ENCODE data around the gene CD200. TPM values are rescaled to one million over a fixed set of nuclear protein-coding genes. Genes with fewer than 3 reads are reported as not detected.
"Not testable (repeated sequence)": the region's sequence is repeated elsewhere in the genome, so short reads cannot be mapped to it uniquely, and the experiment has no call there.

Gene CD200
- total RNA-seq, 1 experiment from 2014 or later = not detected

DNA sequence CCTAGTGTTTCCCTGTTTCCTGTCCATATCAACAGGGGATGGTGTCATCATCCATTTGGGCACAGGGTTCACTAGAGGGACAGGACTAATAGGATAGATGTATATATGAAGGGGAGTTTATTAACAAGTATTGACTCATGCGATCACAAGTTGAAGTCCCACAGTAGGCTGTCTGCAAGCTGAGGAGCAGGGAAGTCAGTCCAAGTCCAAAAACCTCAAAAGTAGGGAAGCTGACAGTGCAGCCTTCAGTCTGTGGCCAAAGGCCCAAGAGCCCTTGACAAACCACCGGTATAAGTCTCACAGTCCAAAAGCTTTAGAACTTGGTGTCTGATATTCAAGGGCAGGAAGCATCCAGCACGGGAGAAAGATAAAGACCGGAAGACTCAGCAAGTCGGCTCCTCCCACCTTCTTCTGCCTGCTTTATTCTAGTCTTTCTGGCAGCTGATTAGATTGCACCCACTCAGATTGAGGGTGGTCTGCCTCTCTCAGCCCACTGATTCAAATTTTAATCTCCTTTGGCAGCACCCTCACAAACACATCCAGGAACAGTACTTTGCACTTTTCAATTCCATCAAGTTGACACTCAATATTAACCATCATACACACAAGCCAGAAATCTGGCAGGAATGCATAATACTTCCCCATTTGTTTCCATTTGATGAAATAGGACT is 43.4 kb downstream of the CD200 start:
- Histone ChIP-seq H2AFZ (ENCODE audit: low read length) (no peak overlapping the region), H3K27ac (ENCODE audit: low read length) (no peak overlapping the region), H3K9me2 (replicated peaks; ENCODE audit: low read length) (no peaks in the 10 kb centered on the region), H3F3A (ENCODE audit: low read length, unreplicated experiment) (no peaks in the 10 kb centered on the region), H3K36me3 (ENCODE audit: low read depth, low read length) (no peaks in the 10 kb centered on the region), H3K27me3 (ENCODE audit: low read length) (peaks cover 49% of the 10 kb centered on the region), H3K4me3 (ENCODE audit: low read length) (no peak overlapping the region), H3K4me1 (ENCODE audit: insufficient read depth, low read length) (no peaks in the 10 kb centered on the region), H3K9ac (ENCODE audit: low read length) (no peak overlapping the region), H3K79me2 (ENCODE audit: low read length) (no peaks in the 10 kb centered on the region), H3K9me3 (ENCODE audit: low read length) (no peaks in the 10 kb centered on the region), H3K4me2 (ENCODE audit: low read length) (no peak overlapping the region), H4K20me1 (ENCODE audit: low read length) (no peaks in the 10 kb centered on the region)
- TF ChIP-seq EZH2phosphoT487 (IDR thresholded peaks at IDR 0.05; ENCODE audit: borderline replicate concordance, low read length) (no peak), EZH2 (IDR thresholded peaks at IDR 0.05; ENCODE audit: low read length, unreplicated experiment) (no peak)
- TF ChIP-seq, protein P1, sequence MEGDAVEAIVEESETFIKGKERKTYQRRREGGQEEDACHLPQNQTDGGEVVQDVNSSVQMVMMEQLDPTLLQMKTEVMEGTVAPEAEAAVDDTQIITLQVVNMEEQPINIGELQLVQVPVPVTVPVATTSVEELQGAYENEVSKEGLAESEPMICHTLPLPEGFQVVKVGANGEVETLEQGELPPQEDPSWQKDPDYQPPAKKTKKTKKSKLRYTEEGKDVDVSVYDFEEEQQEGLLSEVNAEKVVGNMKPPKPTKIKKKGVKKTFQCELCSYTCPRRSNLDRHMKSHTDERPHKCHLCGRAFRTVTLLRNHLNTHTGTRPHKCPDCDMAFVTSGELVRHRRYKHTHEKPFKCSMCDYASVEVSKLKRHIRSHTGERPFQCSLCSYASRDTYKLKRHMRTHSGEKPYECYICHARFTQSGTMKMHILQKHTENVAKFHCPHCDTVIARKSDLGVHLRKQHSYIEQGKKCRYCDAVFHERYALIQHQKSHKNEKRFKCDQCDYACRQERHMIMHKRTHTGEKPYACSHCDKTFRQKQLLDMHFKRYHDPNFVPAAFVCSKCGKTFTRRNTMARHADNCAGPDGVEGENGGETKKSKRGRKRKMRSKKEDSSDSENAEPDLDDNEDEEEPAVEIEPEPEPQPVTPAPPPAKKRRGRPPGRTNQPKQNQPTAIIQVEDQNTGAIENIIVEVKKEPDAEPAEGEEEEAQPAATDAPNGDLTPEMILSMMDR (conservative IDR thresholded peaks at IDR 0.05; ENCODE audit: low read depth, low read length) = no peak
- ChIA-PET CTCF (no interaction called here), POLR2A (ENCODE audit: unreplicated experiment) (no interaction called here)
- intact Hi-C loops (cut with micrococcal nuclease) = no loop called here
- BruUV-seq (replicated peaks) = no TSS peak
- ATAC-seq = no peak
- DNase-seq = no peak

DNA sequence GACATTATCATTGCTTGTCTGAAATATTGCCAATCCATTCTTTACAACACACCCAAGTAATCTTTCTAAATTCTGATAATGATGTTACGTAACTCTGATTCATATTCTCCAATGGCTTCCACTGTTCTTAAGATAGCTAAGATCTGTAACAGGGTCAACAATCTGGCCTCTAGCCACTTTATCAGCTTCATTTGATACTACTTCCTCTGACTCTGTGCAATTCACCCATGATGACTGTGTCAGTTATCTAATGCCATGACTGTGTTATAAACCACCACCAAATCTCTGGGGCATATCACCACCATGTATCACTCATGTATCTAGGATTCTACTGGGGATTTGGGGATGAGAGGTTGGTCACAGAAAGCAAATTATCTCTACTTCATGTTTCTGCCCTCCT is 44.0 kb downstream of the CD200 start:
- POLR2A ChIA-PET (ENCODE audit: unreplicated experiment) = no interaction called here
- DNase-seq (no peak), ATAC-seq (no peak)
- CTCF ChIA-PET = no interaction called here
- Histone ChIP-seq H3K9ac (ENCODE audit: low read length) (no peak overlapping the region), H3K9me2 (replicated peaks; ENCODE audit: low read length) (no peaks in the 10 kb centered on the region), H3F3A (ENCODE audit: low read length, unreplicated experiment) (no peaks in the 10 kb centered on the region), H3K36me3 (ENCODE audit: low read depth, low read length) (no peaks in the 10 kb centered on the region), H3K9me3 (ENCODE audit: low read length) (no peaks in the 10 kb centered on the region), H3K27ac (ENCODE audit: low read length) (no peak overlapping the region), H3K4me3 (ENCODE audit: low read length) (no peak overlapping the region), H3K27me3 (ENCODE audit: low read length) (peaks cover 47% of the 10 kb centered on the region), H3K4me1 (ENCODE audit: insufficient read depth, low read length) (no peaks in the 10 kb centered on the region), H3K4me2 (ENCODE audit: low read length) (no peak overlapping the region), H2AFZ (ENCODE audit: low read length) (no peak overlapping the region), H3K79me2 (ENCODE audit: low read length) (no peaks in the 10 kb centered on the region), H4K20me1 (ENCODE audit: low read length) (no peaks in the 10 kb centered on the region)
- BruUV-seq (replicated peaks) = no TSS peak
- intact Hi-C loops (cut with micrococcal nuclease) = no loop called here
- TF ChIP-seq EZH2phosphoT487 (IDR thresholded peaks at IDR 0.05; ENCODE audit: borderline replicate concordance, low read length) (no peak), EZH2 (IDR thresholded peaks at IDR 0.05; ENCODE audit: low read length, unreplicated experiment) (no peak)
- TF ChIP-seq, protein P1 (conservative IDR thresholded peaks at IDR 0.05; ENCODE audit: low read depth, low read length) = no peak

DNA sequence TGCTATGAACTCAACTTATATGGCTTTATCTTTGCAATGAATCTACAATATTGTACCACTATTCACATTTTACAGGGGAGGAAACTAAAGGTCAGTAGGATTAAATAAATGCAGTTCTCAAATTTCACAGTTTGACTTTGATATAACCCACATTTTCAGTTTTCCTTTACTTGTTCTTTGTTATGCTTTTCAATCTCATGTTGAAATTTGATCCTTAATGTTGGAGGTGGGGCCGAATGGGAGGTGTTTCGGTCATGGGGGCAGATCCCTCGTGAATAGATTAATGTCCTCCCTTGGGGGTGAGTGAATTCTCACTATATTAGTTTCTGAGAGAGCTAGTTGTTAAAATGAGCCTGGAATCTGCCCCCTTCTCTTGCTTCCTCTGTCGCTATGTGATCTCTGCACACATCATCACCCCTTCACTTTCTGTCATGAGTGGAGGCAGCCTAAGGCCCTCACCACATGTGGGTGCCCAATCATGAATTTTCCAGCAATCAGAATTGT is 44.7 kb downstream of the CD200 start:
- no peaks in the 10 kb centered on the region for H3F3A ChIP-seq (ENCODE audit: low read length, unreplicated experiment)
- H2AFZ ChIP-seq (ENCODE audit: low read length) = no peak overlapping the region
- ChIA-PET POLR2A (ENCODE audit: unreplicated experiment) (no interaction called here), CTCF (no interaction called here)
- H4K20me1 ChIP-seq (ENCODE audit: low read length) = no peaks in the 10 kb centered on the region
- H3K4me3 ChIP-seq (ENCODE audit: low read length) = no peak overlapping the region
- no peak overlapping the region for H3K27ac ChIP-seq (ENCODE audit: low read length)
- no peaks in the 10 kb centered on the region for H3K9me3 ChIP-seq (ENCODE audit: low read length)
- H3K9me2 ChIP-seq (replicated peaks; ENCODE audit: low read length) = no peaks in the 10 kb centered on the region
- H3K4me1 ChIP-seq (ENCODE audit: insufficient read depth, low read length) = no peaks in the 10 kb centered on the region
- no peaks in the 10 kb centered on the region for H3K36me3 ChIP-seq (ENCODE audit: low read depth, low read length)
- no peaks in the 10 kb centered on the region for H3K79me2 ChIP-seq (ENCODE audit: low read length)
- DNase-seq (no peak), ATAC-seq (no peak)
- no TSS peak for BruUV-seq (replicated peaks)
- no peak overlapping the region for H3K9ac ChIP-seq (ENCODE audit: low read length)
- intact Hi-C loops (cut with micrococcal nuclease) = no loop called here
- TF ChIP-seq EZH2phosphoT487 (IDR thresholded peaks at IDR 0.05; ENCODE audit: borderline replicate concordance, low read length) = no peak
- TF ChIP-seq EZH2 (IDR thresholded peaks at IDR 0.05; ENCODE audit: low read length, unreplicated experiment) = no peak
- TF ChIP-seq, protein P1 (conservative IDR thresholded peaks at IDR 0.05; ENCODE audit: low read depth, low read length) = no peak
- no peak overlapping the region for H3K4me2 ChIP-seq (ENCODE audit: low read length)
- peaks cover 48% of the 10 kb centered on the region for H3K27me3 ChIP-seq (ENCODE audit: low read length)

DNA sequence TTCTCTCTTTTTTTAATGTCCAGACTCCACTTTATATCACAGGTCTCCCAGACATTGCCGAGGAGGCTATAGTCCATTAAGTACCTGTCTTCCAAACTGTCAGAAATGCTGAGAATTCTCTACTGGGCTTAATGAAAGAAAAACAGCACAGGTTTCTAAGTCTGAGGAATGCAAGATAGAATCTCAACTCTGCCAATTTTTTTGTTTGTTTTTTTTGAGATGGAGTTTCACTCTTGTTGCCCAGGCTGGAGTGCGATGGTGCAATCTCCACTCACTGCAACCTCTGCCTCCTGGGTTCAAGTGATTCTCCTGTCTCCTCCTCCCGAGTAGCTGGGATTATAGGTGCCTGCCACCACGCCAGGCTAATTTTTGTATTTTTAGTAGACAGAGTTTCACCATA is 45.4 kb downstream of the CD200 start:
- CTCF ChIA-PET; H3F3A ChIP-seq (ENCODE audit: low read length, unreplicated experiment); DNase-seq; H3K9me2 ChIP-seq (replicated peaks; ENCODE audit: low read length); POLR2A ChIA-PET (ENCODE audit: unreplicated experiment); H3K4me2 ChIP-seq (ENCODE audit: low read length); intact Hi-C loops (cut with micrococcal nuclease); H3K9ac ChIP-seq (ENCODE audit: low read length); ATAC-seq; H3K4me1 ChIP-seq (ENCODE audit: insufficient read depth, low read length); H3K79me2 ChIP-seq (ENCODE audit: low read length); H3K27ac ChIP-seq (ENCODE audit: low read length); H3K4me3 ChIP-seq (ENCODE audit: low read length); H3K9me3 ChIP-seq (ENCODE audit: low read length); H4K20me1 ChIP-seq (ENCODE audit: low read length); H2AFZ ChIP-seq (ENCODE audit: low read length); BruUV-seq (replicated peaks); H3K36me3 ChIP-seq (ENCODE audit: low read depth, low read length): not testable (repeated sequence)
- H3K27me3 ChIP-seq (ENCODE audit: low read length) = peaks cover 52% of the 10 kb centered on the region

All from PC-3 (cell line).